Measurements from ENCODE around the gene PLA2G12A.

DNA sequence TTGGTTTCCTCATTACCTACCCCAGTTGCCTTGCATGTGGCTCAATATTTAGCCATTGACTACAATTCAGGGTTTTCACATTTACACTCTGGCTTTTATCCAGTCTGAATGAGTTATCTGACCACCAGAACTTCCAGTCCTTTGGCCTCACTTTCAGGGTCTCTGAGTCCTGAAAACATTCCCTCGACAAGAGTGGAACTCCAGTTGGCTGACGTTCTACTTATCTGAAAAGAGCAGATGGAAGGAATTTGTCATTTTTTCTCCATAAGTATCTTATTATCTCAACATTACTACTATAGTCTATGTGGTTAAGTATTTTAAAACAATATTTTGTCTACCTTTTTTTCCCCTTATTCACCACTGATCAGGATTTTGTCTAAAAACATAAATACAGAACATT lies 21.4 kb downstream of the PLA2G12A start:
- TF ChIP-seq, protein P1, sequence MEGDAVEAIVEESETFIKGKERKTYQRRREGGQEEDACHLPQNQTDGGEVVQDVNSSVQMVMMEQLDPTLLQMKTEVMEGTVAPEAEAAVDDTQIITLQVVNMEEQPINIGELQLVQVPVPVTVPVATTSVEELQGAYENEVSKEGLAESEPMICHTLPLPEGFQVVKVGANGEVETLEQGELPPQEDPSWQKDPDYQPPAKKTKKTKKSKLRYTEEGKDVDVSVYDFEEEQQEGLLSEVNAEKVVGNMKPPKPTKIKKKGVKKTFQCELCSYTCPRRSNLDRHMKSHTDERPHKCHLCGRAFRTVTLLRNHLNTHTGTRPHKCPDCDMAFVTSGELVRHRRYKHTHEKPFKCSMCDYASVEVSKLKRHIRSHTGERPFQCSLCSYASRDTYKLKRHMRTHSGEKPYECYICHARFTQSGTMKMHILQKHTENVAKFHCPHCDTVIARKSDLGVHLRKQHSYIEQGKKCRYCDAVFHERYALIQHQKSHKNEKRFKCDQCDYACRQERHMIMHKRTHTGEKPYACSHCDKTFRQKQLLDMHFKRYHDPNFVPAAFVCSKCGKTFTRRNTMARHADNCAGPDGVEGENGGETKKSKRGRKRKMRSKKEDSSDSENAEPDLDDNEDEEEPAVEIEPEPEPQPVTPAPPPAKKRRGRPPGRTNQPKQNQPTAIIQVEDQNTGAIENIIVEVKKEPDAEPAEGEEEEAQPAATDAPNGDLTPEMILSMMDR (IDR thresholded peaks at IDR 0.05; ENCODE audit: low read depth, low read length), result no peak
- TF ChIP-seq EZH2phosphoT487 (IDR thresholded peaks at IDR 0.05; ENCODE audit: low read depth), result no peak
